Caco-2 (cell line): ENCODE results near the gene EMILIN2. TPM values are rescaled to one million over a fixed set of nuclear protein-coding genes. Genes with fewer than 3 reads are reported as not detected.

ENCODE experiments used
- BruUV-seq: library from RNA; stranded (reverse); fragments of 400-500 nt; replicated peaks from 2 replicates; lab custom pipeline; 2021; lab: Mats Ljungman, UMichigan
- CTCF ChIA-PET: fragments of 300-600 bp; sonication (Branson Sonifier 250); formaldehyde crosslinking; loops from one replicate; lab custom pipeline; 2022; ENCODE audit warnings: antibody characterized with exemption; lab: Charles Lee
- POLR2A ChIA-PET: fragments of 300-600 bp; sonication (Branson Sonifier 250); formaldehyde crosslinking; loops from one replicate; lab custom pipeline; 2022; ENCODE audit warnings: antibody characterized with exemption; lab: Charles Lee
- DNase-seq, 2 experiments: peaks; one replicate each; pipeline versions ENCODE4 v3.0.0 to v3.0.0-alpha.2; 2020 to 2022
- H3K27me3 ChIP-seq: replicated peaks from 2 replicates; pipeline ENCODE4 v1.6.0; 2011; ENCODE audit warnings: low read length; ENCODE audit not compliant: control insufficient read depth, insufficient read depth
- H3K36me3 ChIP-seq: 2 replicates; pipeline ENCODE4 v1.5.1; 2011; ENCODE audit warnings: low read length; ENCODE audit not compliant: control insufficient read depth, insufficient read depth
- H3K4me1 ChIP-seq: fragments of 250-450 bp; sonication (Bioruptor Pico); 2 replicates; pipeline ENCODE4 v1.5.1; 2020; ENCODE audit warnings: mild to moderate bottlenecking
- H3K4me3 ChIP-seq: 2 replicates; pipeline ENCODE4 v1.5.1; 2011; ENCODE audit warnings: low read depth, mild to moderate bottlenecking, control low read depth, low read length
- H3K9me3 ChIP-seq: fragments of 250-450 bp; sonication (Bioruptor Pico); 2 replicates; pipeline ENCODE4 v1.5.1; 2020; ENCODE audit warnings: mild to moderate bottlenecking, moderate library complexity
- H3K27ac Mint-ChIP-seq: one replicate; pipeline ENCODE4 v1.8.0; 2022; ENCODE audit warnings: mixed read lengths; ENCODE audit not compliant: unreplicated experiment
- H3K27me3 Mint-ChIP-seq: one replicate; pipeline ENCODE4 v1.8.0; 2022; ENCODE audit warnings: mixed read lengths; ENCODE audit not compliant: insufficient read depth, unreplicated experiment
- H3K36me3 Mint-ChIP-seq: one replicate; pipeline ENCODE4 v1.8.0; 2022; ENCODE audit warnings: mild to moderate bottlenecking, mixed read lengths; ENCODE audit not compliant: insufficient read depth, unreplicated experiment
- H3K4me1 Mint-ChIP-seq: one replicate; pipeline ENCODE4 v1.8.0; 2022; ENCODE audit warnings: low read depth, mixed read lengths; ENCODE audit not compliant: unreplicated experiment
- H3K4me3 Mint-ChIP-seq: one replicate; pipeline ENCODE4 v1.8.0; 2022; ENCODE audit warnings: mild to moderate bottlenecking, moderate library complexity, mixed read lengths; ENCODE audit not compliant: unreplicated experiment
- H3K9me3 Mint-ChIP-seq: one replicate; pipeline ENCODE4 v1.8.0; 2022; ENCODE audit warnings: mixed read lengths; ENCODE audit not compliant: unreplicated experiment
- intact Hi-C: fragments of 100-400 bp; cut with micrococcal nuclease; formaldehyde crosslinking; loops from one replicate; pipeline ENCODE4 v1.10.0; 2022; ENCODE audit not compliant: unreplicated experiment
- total RNA-seq: library from RNA; stranded (reverse); gene quantifications from 2 replicates; pipeline ENCODE4 v1.2.3, GENCODE V29; 2022
- TF ChIP-seq, protein P1 (sequence below), 2 experiments: fragments of 200-600 bp in 1 of 2; IDR thresholded peaks; 1 replicate in 1 of 2; 2 replicates in 1 of 2; pipeline versions ENCODE4 v1.5.1 to v1.8.0; 2011 to 2022; ENCODE audit warnings: antibody characterized with exemption in 1 of 2, control low read depth in 1 of 2, inconsistent platforms in 1 of 2, low read depth in 1 of 2, low read length in 1 of 2, mild to moderate bottlenecking in 1 of 2, moderate library complexity in 1 of 2; ENCODE audit not compliant: insufficient read depth in 1 of 2, severe bottlenecking in 1 of 2, unreplicated experiment in 1 of 2

Gene EMILIN2
- total RNA-seq, 1 experiment from 2014 or later: 53.4 TPM

- H3K9me3 Mint-ChIP-seq: peaks cover 29% of the 10 kb centered on the region
- peaks cover 34% of the 10 kb centered on the region for H3K4me1 ChIP-seq
- peaks cover 9% of the 10 kb centered on the region; the same call in 1 of the 2 replicates for H3K9me3 ChIP-seq
- H3K27me3 ChIP-seq: no peaks in the 10 kb centered on the region
- TF ChIP-seq, protein P1, sequence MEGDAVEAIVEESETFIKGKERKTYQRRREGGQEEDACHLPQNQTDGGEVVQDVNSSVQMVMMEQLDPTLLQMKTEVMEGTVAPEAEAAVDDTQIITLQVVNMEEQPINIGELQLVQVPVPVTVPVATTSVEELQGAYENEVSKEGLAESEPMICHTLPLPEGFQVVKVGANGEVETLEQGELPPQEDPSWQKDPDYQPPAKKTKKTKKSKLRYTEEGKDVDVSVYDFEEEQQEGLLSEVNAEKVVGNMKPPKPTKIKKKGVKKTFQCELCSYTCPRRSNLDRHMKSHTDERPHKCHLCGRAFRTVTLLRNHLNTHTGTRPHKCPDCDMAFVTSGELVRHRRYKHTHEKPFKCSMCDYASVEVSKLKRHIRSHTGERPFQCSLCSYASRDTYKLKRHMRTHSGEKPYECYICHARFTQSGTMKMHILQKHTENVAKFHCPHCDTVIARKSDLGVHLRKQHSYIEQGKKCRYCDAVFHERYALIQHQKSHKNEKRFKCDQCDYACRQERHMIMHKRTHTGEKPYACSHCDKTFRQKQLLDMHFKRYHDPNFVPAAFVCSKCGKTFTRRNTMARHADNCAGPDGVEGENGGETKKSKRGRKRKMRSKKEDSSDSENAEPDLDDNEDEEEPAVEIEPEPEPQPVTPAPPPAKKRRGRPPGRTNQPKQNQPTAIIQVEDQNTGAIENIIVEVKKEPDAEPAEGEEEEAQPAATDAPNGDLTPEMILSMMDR (IDR thresholded peaks at IDR 0.05; ENCODE audit: insufficient read depth in 1 of 2, low read depth in 1 of 2, low read length in 1 of 2, severe bottlenecking in 1 of 2, unreplicated experiment in 1 of 2): no peak
- intact Hi-C loops: no loop called here
- POLR2A ChIA-PET: no interaction called here
- DNase-seq: no peak
- no peak overlapping the region for H3K4me3 ChIP-seq
- no peak overlapping the region for H3K4me3 Mint-ChIP-seq
- CTCF ChIA-PET: no interaction called here
- no peaks in the 10 kb centered on the region for H3K36me3 ChIP-seq
- no TSS peak for BruUV-seq
- peaks cover 20% of the 10 kb centered on the region for H3K4me1 Mint-ChIP-seq
- H3K36me3 Mint-ChIP-seq: peaks cover 51% of the 10 kb centered on the region
- H3K27ac Mint-ChIP-seq: no peak overlapping the region
- no peaks in the 10 kb centered on the region for H3K27me3 Mint-ChIP-seq
Measured at GRCh38 chr18:2890606-2891005, 43.8 kb downstream of the EMILIN2 start.

DNA sequence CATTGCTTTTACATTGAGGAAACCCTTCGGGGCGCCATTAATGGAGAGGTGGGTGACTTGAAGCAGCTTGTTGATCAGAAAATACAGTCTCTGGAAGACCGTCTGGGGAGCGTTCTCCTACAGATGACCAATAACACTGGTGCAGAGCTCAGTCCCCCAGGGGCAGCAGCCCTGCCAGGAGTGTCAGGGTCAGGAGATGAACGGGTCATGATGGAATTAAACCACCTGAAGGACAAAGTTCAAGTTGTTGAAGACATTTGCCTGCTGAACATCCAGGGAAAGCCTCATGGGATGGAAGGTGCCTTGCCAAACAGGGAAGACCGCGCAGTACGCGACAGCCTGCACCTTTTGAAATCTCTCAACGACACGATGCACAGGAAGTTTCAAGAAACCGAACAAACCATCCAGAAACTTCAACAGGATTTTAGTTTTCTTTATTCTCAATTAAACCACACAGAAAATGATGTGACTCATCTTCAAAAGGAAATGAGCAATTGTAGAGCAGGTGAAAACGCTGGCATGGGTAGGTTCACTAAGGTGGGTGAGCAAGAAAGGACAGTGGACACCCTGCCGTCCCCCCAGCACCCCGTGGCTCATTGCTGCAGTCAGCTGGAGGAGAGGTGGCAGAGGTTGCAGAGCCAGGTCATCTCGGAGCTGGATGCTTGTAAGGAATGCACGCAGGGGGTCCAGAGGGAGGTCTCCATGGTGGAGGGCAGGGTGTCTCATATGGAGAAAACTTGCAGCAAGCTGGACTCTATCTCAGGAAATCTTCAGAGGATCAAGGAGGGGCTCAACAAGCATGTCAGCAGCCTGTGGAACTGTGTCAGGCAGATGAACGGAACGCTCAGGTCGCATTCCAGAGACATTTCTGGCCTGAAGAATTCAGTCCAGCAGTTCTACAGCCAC lies 45.0 kb downstream of the EMILIN2 start:
- Histone ChIP-seq H3K9me3 (peaks cover 5% of the 10 kb centered on the region; the same call in 1 of the 2 replicates), H3K4me3 (no peak overlapping the region), H3K4me1 (peaks cover 34% of the 10 kb centered on the region), H3K36me3 (no peaks in the 10 kb centered on the region), H3K27me3 (no peaks in the 10 kb centered on the region)
- peaks cover 20% of the 10 kb centered on the region for H3K4me1 Mint-ChIP-seq
- H3K36me3 Mint-ChIP-seq: peaks cover 47% of the 10 kb centered on the region
- H3K27ac Mint-ChIP-seq: peak overlapping the region; percentile 15
- no peak overlapping the region for H3K4me3 Mint-ChIP-seq
- CTCF ChIA-PET: no interaction called here
- no peaks in the 10 kb centered on the region for H3K27me3 Mint-ChIP-seq
- intact Hi-C loops: no loop called here
- POLR2A ChIA-PET: interaction anchor here (0.5 kb wide), 1 partner anchor 38 kb away, joined by 3 read pairs; no protein-coding TSS in a partner anchor
- TF ChIP-seq, protein P1 (IDR thresholded peaks at IDR 0.05; ENCODE audit: insufficient read depth in 1 of 2, low read depth in 1 of 2, low read length in 1 of 2, severe bottlenecking in 1 of 2, unreplicated experiment in 1 of 2): no peak
- no TSS peak for BruUV-seq
- DNase-seq: no peak
- peaks cover 20% of the 10 kb centered on the region for H3K9me3 Mint-ChIP-seq

- Histone ChIP-seq H3K9me3 (peaks cover 5% of the 10 kb centered on the region; the same call in 1 of the 2 replicates), H3K4me1 (peaks cover 34% of the 10 kb centered on the region), H3K36me3 (no peaks in the 10 kb centered on the region), H3K27me3 (no peaks in the 10 kb centered on the region), H3K4me3 (no peak overlapping the region)
- no TSS peak for BruUV-seq
- POLR2A ChIA-PET: no interaction called here
- Mint-ChIP-seq H3K36me3 (peaks cover 42% of the 10 kb centered on the region), H3K27me3 (no peaks in the 10 kb centered on the region), H3K9me3 (peaks cover 9% of the 10 kb centered on the region), H3K27ac (peak overlapping the region; percentile 90), H3K4me1 (peaks cover 20% of the 10 kb centered on the region), H3K4me3 (no peak overlapping the region)
- CTCF ChIA-PET: interaction anchor here (1.0 kb wide), 1 partner anchor 10 kb away, joined by 3 read pairs; no protein-coding TSS in a partner anchor
- intact Hi-C loops: no loop called here
- TF ChIP-seq, protein P1 (IDR thresholded peaks at IDR 0.05; ENCODE audit: insufficient read depth in 1 of 2, low read depth in 1 of 2, low read length in 1 of 2, severe bottlenecking in 1 of 2, unreplicated experiment in 1 of 2): no peak
- no peak for DNase-seq
Measured at GRCh38 chr18:2893056-2893455, 46.2 kb downstream of the EMILIN2 start.
